Heart left ventricle (tissue), 13 donors: Measurements from ENCODE around the gene FCN2.

ENCODE experiments used
- CTCF ChIP-seq, 12 donors: fragments of 200-600 bp; sonication (generic) in 4 of 12; IDR thresholded peaks; one replicate each; pipeline versions ENCODE4 v1.5.0 to v1.8.0; 2018 to 2022; ENCODE audit warnings: antibody characterized with exemption in 12 of 12, mild to moderate bottlenecking in 5 of 12
- POLR2A ChIP-seq, 2 donors: fragments of 450-650 bp; IDR thresholded peaks; one replicate each; pipeline ENCODE4 v1.6.1; 2017; ENCODE audit warnings: antibody characterized with exemption in 2 of 2, mild to moderate bottlenecking in 2 of 2, moderate library complexity in 2 of 2
- donor health status: ischemic (EF 13 %, LVEDD 7.1; RV severe dilation, severe dysfunction).
- donor health status: DM: no; HTN: yes; CAD: no.
- donor health status: DM: no; HTN: no; CAD: no.
- donor health status: ischemic (EF 25% LVEDD 6.9; RV normal size, moderate dysfunction).
- donor health status: ischemic (EF 25% LVEDD 5.7; RV mildly dilated, moderate dysfunction).
- donor health status: ischemic (EF 35%, LVEDD 5.7; RV mildly dilated, moderate dysfunction).
- donor health status: nonischemic (EF 11% LVEDD 7.7; RV severe dilation, severe dysfunction).
- donor health status: DM: yes; HTN: yes; CAD: no.
- donor health status: PGD.
- donor health status: ischemic (EF 29% LVEDD 5.4; RV normal size, mild dysfunction).
- donor health status: nonischemic (EF 23%, LVEDD 6.1; RV moderate dilation, normal function).

DNA sequence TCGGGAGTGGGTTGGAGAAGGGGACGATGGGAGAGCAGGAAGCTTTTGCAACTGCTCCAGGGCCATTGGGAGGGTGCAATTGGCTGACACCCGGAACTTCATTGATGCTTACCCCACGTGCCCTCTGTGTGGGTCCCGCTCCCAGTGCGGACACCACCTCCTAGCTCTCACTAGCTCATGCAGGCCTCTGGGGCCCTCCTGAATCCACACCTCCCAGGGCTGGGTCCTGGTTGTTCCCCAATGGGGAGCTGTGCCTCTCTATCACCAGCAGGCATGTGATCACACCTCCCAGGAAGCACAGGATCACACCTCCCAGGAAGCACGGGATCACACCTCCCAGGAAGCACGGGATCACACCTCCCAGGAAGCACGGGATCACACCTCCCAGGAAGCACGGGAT, 32.1 kb upstream of the FCN2 start:
- no peak for TF ChIP-seq CTCF (IDR thresholded peaks at IDR 0.05)
- no peak for TF ChIP-seq POLR2A (IDR thresholded peaks at IDR 0.05)
